Measurements from ENCODE around the gene SNTG2. TPM values are rescaled to one million over a fixed set of nuclear protein-coding genes. Genes with fewer than 3 reads are reported as not detected.
"Not testable (repeated sequence)": the region's sequence is repeated elsewhere in the genome, so short reads cannot be mapped to it uniquely, and the experiment has no call there.

The SNTG2 gene
- total and polyA plus RNA-seq, 2 donors (not counting 1 experiment from before 2014, with no cell fraction given) = 0.06 TPM; not detected in 1

GRCh38 chr2:1227274-1227900 lies 276.7 kb downstream of the SNTG2 start:
- no peak for DNase-seq (ENCODE audit: low read depth in 2 of 2)
- Histone ChIP-seq H3K9ac (ENCODE audit: insufficient read depth, low read length) (no peak overlapping the region), H3K36me3 (ENCODE audit: control insufficient read depth, insufficient read depth, low read length) (no peaks in the 10 kb centered on the region), H4K20me1 (ENCODE audit: control insufficient read depth, extremely low read depth, insufficient read depth, low read length) (no peaks in the 10 kb centered on the region), H3K27ac (ENCODE audit: insufficient read depth, low read length) (no peak overlapping the region), H3K79me2 (ENCODE audit: control insufficient read depth, insufficient read depth, low read length) (no peaks in the 10 kb centered on the region), H2AFZ (ENCODE audit: low read length) (no peak overlapping the region), H3K4me3 (replicated peaks in 1 of 4; ENCODE audit: control extremely low read depth in 1 of 4, insufficient read depth in 1 of 4, low read depth in 3 of 4, low read length in 4 of 4) (no peak overlapping the region), H3K4me2 (ENCODE audit: extremely low read depth, insufficient read depth, low read length) (no peak overlapping the region), H3K4me1 (ENCODE audit: control insufficient read depth, extremely low read depth, insufficient read depth, low read length) (no peaks in the 10 kb centered on the region), H3K27me3 (ENCODE audit: control insufficient read depth, insufficient read depth, low read length) (no peaks in the 10 kb centered on the region), H3K9me3 (ENCODE audit: control insufficient read depth, insufficient read depth, low read depth, low read length) (no peaks in the 10 kb centered on the region)
- TF ChIP-seq EZH2 (IDR thresholded peaks at IDR 0.05; ENCODE audit: low read length, missing control alignments) (no peak), CTCF (conservative IDR thresholded peaks at IDR 0.05 in 1 of 2, IDR thresholded peaks at IDR 0.05 in 1 of 2; ENCODE audit: low read depth in 1 of 2, low read length in 2 of 2) (no peak)

GRCh38 chr2:1229596-1229995 lies 278.9 kb downstream of the SNTG2 start:
- H3K36me3 ChIP-seq (ENCODE audit: control insufficient read depth, insufficient read depth, low read length); H3K4me3 ChIP-seq (replicated peaks in 1 of 4; ENCODE audit: control extremely low read depth in 1 of 4, insufficient read depth in 1 of 4, low read depth in 3 of 4, low read length in 4 of 4); H3K4me2 ChIP-seq (ENCODE audit: extremely low read depth, insufficient read depth, low read length); H3K9ac ChIP-seq (ENCODE audit: insufficient read depth, low read length); DNase-seq (ENCODE audit: low read depth in 2 of 2); H2AFZ ChIP-seq (ENCODE audit: low read length); H3K27me3 ChIP-seq (ENCODE audit: control insufficient read depth, insufficient read depth, low read length); H4K20me1 ChIP-seq (ENCODE audit: control insufficient read depth, extremely low read depth, insufficient read depth, low read length); H3K9me3 ChIP-seq (ENCODE audit: control insufficient read depth, insufficient read depth, low read depth, low read length); H3K79me2 ChIP-seq (ENCODE audit: control insufficient read depth, insufficient read depth, low read length); H3K4me1 ChIP-seq (ENCODE audit: control insufficient read depth, extremely low read depth, insufficient read depth, low read length); H3K27ac ChIP-seq (ENCODE audit: insufficient read depth, low read length): not testable (repeated sequence)

DNA sequence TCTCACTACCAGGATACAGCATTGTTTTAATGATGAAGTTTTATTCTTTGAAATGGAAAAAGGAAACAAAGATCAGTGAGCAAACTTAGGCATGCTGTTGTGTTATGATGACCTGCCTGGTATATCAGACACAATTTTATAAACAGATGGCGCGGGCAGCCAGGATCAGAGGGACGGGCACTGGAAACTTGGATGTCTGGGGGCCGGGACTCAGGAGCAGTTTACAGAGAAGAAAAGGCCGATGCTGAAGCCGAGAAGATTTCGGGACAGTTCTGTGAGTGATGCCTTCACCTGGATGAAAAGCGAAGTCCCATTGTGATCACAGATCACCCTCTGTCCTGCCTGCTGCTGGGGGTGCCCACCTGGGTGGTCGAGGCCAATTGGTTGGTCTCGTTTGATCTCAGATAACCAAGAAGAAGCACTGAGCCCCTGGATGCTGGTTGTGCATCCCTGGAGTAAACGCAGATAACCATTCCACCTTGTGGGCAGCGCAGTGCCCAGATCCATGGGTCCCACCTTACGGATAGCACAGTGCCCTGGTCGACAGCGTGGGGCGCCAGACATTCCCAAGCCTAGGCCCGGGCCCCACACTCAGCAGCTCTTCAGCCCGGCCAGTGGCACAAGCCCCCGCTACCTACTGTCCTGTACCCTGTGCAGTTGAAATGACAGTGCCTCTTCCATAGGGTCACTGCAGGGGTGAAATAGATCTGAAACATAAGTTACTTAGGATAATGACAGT lies 279.7 kb downstream of the SNTG2 start:
- no peaks in the 10 kb centered on the region for H3K9me3 ChIP-seq (ENCODE audit: control insufficient read depth, insufficient read depth, low read depth, low read length)
- DNase-seq (ENCODE audit: low read depth in 2 of 2) = no peak
- H2AFZ ChIP-seq (ENCODE audit: low read length) = no peak overlapping the region
- H4K20me1 ChIP-seq (ENCODE audit: control insufficient read depth, extremely low read depth, insufficient read depth, low read length) = no peaks in the 10 kb centered on the region
- H3K9ac ChIP-seq (ENCODE audit: insufficient read depth, low read length) = no peak overlapping the region
- no peaks in the 10 kb centered on the region for H3K4me1 ChIP-seq (ENCODE audit: control insufficient read depth, extremely low read depth, insufficient read depth, low read length)
- H3K36me3 ChIP-seq (ENCODE audit: control insufficient read depth, insufficient read depth, low read length) = no peaks in the 10 kb centered on the region
- H3K4me3 ChIP-seq (replicated peaks in 1 of 4; ENCODE audit: control extremely low read depth in 1 of 4, insufficient read depth in 1 of 4, low read depth in 3 of 4, low read length in 4 of 4) = no peak overlapping the region
- H3K27me3 ChIP-seq (ENCODE audit: control insufficient read depth, insufficient read depth, low read length) = no peaks in the 10 kb centered on the region
- no peak overlapping the region for H3K27ac ChIP-seq (ENCODE audit: insufficient read depth, low read length)
- no peaks in the 10 kb centered on the region for H3K79me2 ChIP-seq (ENCODE audit: control insufficient read depth, insufficient read depth, low read length)
- TF ChIP-seq CTCF (conservative IDR thresholded peaks at IDR 0.05 in 1 of 2, IDR thresholded peaks at IDR 0.05 in 1 of 2; ENCODE audit: low read depth in 1 of 2, low read length in 2 of 2) (no peak), EZH2 (IDR thresholded peaks at IDR 0.05; ENCODE audit: low read length, missing control alignments) (no peak)
- H3K4me2 ChIP-seq (ENCODE audit: extremely low read depth, insufficient read depth, low read length) = no peak overlapping the region
